Adrenal gland (tissue), 5 donors: ENCODE measurements around the gene KCNF1.

Experiments used
- CTCF ChIP-seq, 6 experiments: fragments of 450-650 bp in 4 of 6; fragments of 200-600 bp in 2 of 6; sonication (generic) in 1 of 6; IDR thresholded peaks; 1 replicate in 5 of 6; 2 replicates in 1 of 6; pipeline versions ENCODE4 v1.5.1 to v1.8.0; 2016 to 2021; ENCODE audit warnings: antibody characterized with exemption in 6 of 6, mild to moderate bottlenecking in 2 of 6, moderate library complexity in 1 of 6
- POLR2A ChIP-seq, 2 donors: fragments of 450-650 bp; IDR thresholded peaks; one replicate each; pipeline ENCODE4 v1.6.1; 2017; ENCODE audit warnings: antibody characterized with exemption in 2 of 2, mild to moderate bottlenecking in 2 of 2, moderate library complexity in 1 of 2
- donor health status: DM: no; HTN: no; CAD: no.

- TF ChIP-seq CTCF (IDR thresholded peaks at IDR 0.05) = no peak
- no peak for TF ChIP-seq POLR2A (IDR thresholded peaks at IDR 0.05)
Observed at GRCh38 chr2:10913501-10914271, 2.0 kb downstream of the KCNF1 start.
